H9 (cell line): Measurements from ENCODE around the gene DACT2. TPM values are rescaled to one million over a fixed set of nuclear protein-coding genes. Genes with fewer than 3 reads are reported as not detected.

Experiments used
- DNase-seq: peaks from one replicate; pipeline ENCODE4 v3.0.0-alpha.2; 2017
- H2AFZ ChIP-seq: one replicate; pipeline ENCODE4 v1.6.1; 2013; ENCODE audit warnings: mild to moderate bottlenecking, low read length, control low read depth, moderate library complexity
- H2AK5ac ChIP-seq: 2 replicates; pipeline ENCODE4 v1.6.1; 2013; ENCODE audit warnings: low read length, control low read depth, mixed read lengths; ENCODE audit not compliant: insufficient read length
- H2BK120ac ChIP-seq: one replicate; pipeline ENCODE4 v1.6.1; 2013; ENCODE audit warnings: low read depth, mild to moderate bottlenecking, low read length, control low read depth, inconsistent platforms; ENCODE audit not compliant: poor library complexity, severe bottlenecking
- H2BK12ac ChIP-seq: 2 replicates; pipeline ENCODE4 v1.6.1; 2013; ENCODE audit warnings: low read length, control low read depth, mixed read lengths, low read depth; ENCODE audit not compliant: insufficient read length
- H2BK15ac ChIP-seq: 2 replicates; pipeline ENCODE4 v1.6.1; 2013; ENCODE audit warnings: low read depth, low read length, control low read depth
- H2BK20ac ChIP-seq: one replicate; pipeline ENCODE4 v1.6.1; 2013; ENCODE audit warnings: low read depth, mild to moderate bottlenecking, low read length, control low read depth, inconsistent platforms; ENCODE audit not compliant: poor library complexity, severe bottlenecking
- H2BK5ac ChIP-seq: 2 replicates; pipeline ENCODE4 v1.6.1; 2013; ENCODE audit warnings: low read length, control low read depth, mixed read lengths; ENCODE audit not compliant: insufficient read length
- H3K14ac ChIP-seq: 2 replicates; pipeline ENCODE4 v1.6.1; 2013; ENCODE audit warnings: low read length, control low read depth; ENCODE audit not compliant: insufficient read depth
- H3K18ac ChIP-seq: 2 replicates; pipeline ENCODE4 v1.6.1; 2013; ENCODE audit warnings: low read depth, mild to moderate bottlenecking, mixed read lengths, low read length, control low read depth; ENCODE audit not compliant: insufficient read length
- H3K23ac ChIP-seq: 2 replicates; pipeline ENCODE4 v1.6.1; 2013; ENCODE audit warnings: low read length, control low read depth, mixed read lengths, low read depth; ENCODE audit not compliant: insufficient read length
- H3K23me2 ChIP-seq: 2 replicates; pipeline ENCODE4 v1.6.1; 2013; ENCODE audit warnings: low read depth, mild to moderate bottlenecking, mixed read lengths, low read length, control low read depth; ENCODE audit not compliant: insufficient read length, poor library complexity, severe bottlenecking
- H3K27ac ChIP-seq: 2 replicates; pipeline ENCODE4 v1.5.1; 2013; ENCODE audit warnings: low read length, control low read depth, mixed read lengths, low read depth; ENCODE audit not compliant: insufficient read length
- H3K27me3 ChIP-seq: 2 replicates; pipeline ENCODE4 v1.6.1; 2013; ENCODE audit warnings: low read length, control low read depth, inconsistent platforms; ENCODE audit not compliant: insufficient read depth
- H3K4ac ChIP-seq: 2 replicates; pipeline ENCODE4 v1.6.1; 2013; ENCODE audit warnings: low read depth, mild to moderate bottlenecking, control low read depth, inconsistent platforms, low read length, moderate library complexity
- H3K4me1 ChIP-seq: 2 replicates; pipeline ENCODE4 v1.6.1; 2013; ENCODE audit warnings: low read length, control low read depth, inconsistent platforms; ENCODE audit not compliant: insufficient read depth
- H3K4me2 ChIP-seq: 2 replicates; pipeline ENCODE4 v1.6.1; 2013; ENCODE audit warnings: low read length, control low read depth, mixed read lengths; ENCODE audit not compliant: insufficient read length, insufficient read depth
- H3K56ac ChIP-seq: 2 replicates; pipeline ENCODE4 v1.6.1; 2013; ENCODE audit warnings: low read depth, mild to moderate bottlenecking, mixed read lengths, low read length, control low read depth; ENCODE audit not compliant: insufficient read length
- H3K79me1 ChIP-seq: 2 replicates; pipeline ENCODE4 v1.6.1; 2013; ENCODE audit warnings: low read depth, mild to moderate bottlenecking, moderate library complexity, low read length, control low read depth, inconsistent platforms; ENCODE audit not compliant: insufficient read depth, poor library complexity, severe bottlenecking
- H3K79me2 ChIP-seq: 2 replicates; pipeline ENCODE4 v1.6.1; 2013; ENCODE audit warnings: low read length, control low read depth, inconsistent platforms; ENCODE audit not compliant: insufficient read depth
- H3K9ac ChIP-seq: 2 replicates; pipeline ENCODE4 v1.6.1; 2013; ENCODE audit warnings: low read length, control low read depth, mixed read lengths; ENCODE audit not compliant: insufficient read length; ENCODE audit errors: extremely low read depth
- H3K9me3 ChIP-seq: one replicate; pipeline ENCODE4 v1.6.1; 2013; ENCODE audit warnings: low read depth, low read length, inconsistent platforms; ENCODE audit not compliant: control insufficient read depth
- H3T11ph ChIP-seq: one replicate; pipeline ENCODE4 v1.6.1; 2013; ENCODE audit warnings: mild to moderate bottlenecking, low read length, control low read depth, inconsistent platforms
- H4K20me1 ChIP-seq: one replicate; pipeline ENCODE4 v1.6.1; 2013; ENCODE audit not compliant: control insufficient read depth, insufficient read length, insufficient read depth
- H4K5ac ChIP-seq: 2 replicates; pipeline ENCODE4 v1.6.1; 2013; ENCODE audit warnings: low read depth, mild to moderate bottlenecking, mixed read lengths, low read length, control low read depth; ENCODE audit not compliant: insufficient read length
- H4K8ac ChIP-seq: replicated peaks from 2 replicates; pipeline ENCODE4 v1.6.1; 2013; ENCODE audit warnings: low read length, control low read depth, mixed read lengths, low read depth; ENCODE audit not compliant: insufficient read length
- H4K91ac ChIP-seq: 2 replicates; pipeline ENCODE4 v1.6.1; 2013; ENCODE audit warnings: low read depth, mild to moderate bottlenecking, moderate library complexity, mixed read lengths, low read length, control low read depth; ENCODE audit not compliant: insufficient read length
- H3K27ac Mint-ChIP-seq, 3 experiments: 2 replicates in 2 of 3; 3 replicates in 1 of 3; pipeline ENCODE4 v1.8.0; 2020 to 2021; ENCODE audit warnings: mixed read lengths in 3 of 3, mild to moderate bottlenecking in 1 of 3, moderate library complexity in 1 of 3
- H3K27me3 Mint-ChIP-seq: 2 replicates; pipeline ENCODE4 v1.8.0; 2021; ENCODE audit warnings: low read depth, mild to moderate bottlenecking, moderate library complexity, mixed read lengths
- H3K36me3 Mint-ChIP-seq, 3 experiments: 2 replicates in 2 of 3; 3 replicates in 1 of 3; pipeline ENCODE4 v1.8.0; 2020 to 2021; ENCODE audit warnings: low read depth in 3 of 3, mixed read lengths in 3 of 3; ENCODE audit not compliant: insufficient read depth in 1 of 3
- H3K4me1 Mint-ChIP-seq, 2 experiments: 2 replicates each; pipeline ENCODE4 v1.8.0; 2020; ENCODE audit warnings: mixed read lengths in 2 of 2
- H3K4me3 Mint-ChIP-seq, 2 experiments: 2 replicates in 1 of 2; 3 replicates in 1 of 2; pipeline ENCODE4 v1.8.0; 2020 to 2021; ENCODE audit warnings: mild to moderate bottlenecking in 2 of 2, mixed read lengths in 2 of 2, moderate library complexity in 1 of 2
- H3K9me3 Mint-ChIP-seq, 2 experiments: 2 replicates in 1 of 2; 3 replicates in 1 of 2; pipeline ENCODE4 v1.8.0; 2020; ENCODE audit warnings: mild to moderate bottlenecking in 2 of 2, mixed read lengths in 2 of 2, moderate library complexity in 1 of 2
- WGBS: extraction: QIAGEN DNeasy Blood & Tissue Kit; methylation state at CpG from one replicate; pipeline ENCODE4 v1.1.7; 2013; ENCODE audit warnings: missing lambda C conversion rate, low lambda C conversion rate, mixed read lengths; ENCODE audit not compliant: insufficient read length; ENCODE audit errors: extremely low coverage; 5-methylcytosine and 5-hydroxymethylcytosine counted together
- total RNA-seq: library from RNA; stranded (reverse); gene quantifications from 2 replicates; pipeline ENCODE4 v1.2.1, GENCODE V29; 2021
- TF ChIP-seq, protein P1 (sequence below): fragments of 200-600 bp; sonication (generic); conservative IDR thresholded peaks from 3 replicates; pipeline ENCODE4 v1.8.0; 2021; ENCODE audit warnings: antibody characterized with exemption, mild to moderate bottlenecking

The DACT2 gene
- total RNA-seq, 1 experiment from 2014 or later: 1.8 TPM

DNA sequence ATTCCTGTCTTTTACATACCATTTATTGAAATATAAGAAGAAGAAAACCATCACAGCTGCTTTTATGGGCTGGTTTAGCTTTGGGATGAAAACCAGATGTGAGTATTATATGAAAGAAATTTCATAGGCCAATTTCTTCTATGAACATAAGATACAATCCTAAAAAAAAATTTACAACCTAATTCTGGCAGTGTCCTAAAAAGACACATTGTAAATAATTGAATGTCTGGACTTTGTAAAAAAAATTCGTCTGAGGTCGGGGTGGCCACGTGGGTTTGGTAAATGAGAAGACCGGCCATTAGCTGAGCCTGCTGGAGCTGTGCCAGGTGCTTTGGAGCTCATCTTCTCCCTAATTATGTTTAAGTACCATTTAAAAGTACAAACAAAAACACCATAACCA is 26.8 kb downstream of the DACT2 start:
- Histone ChIP-seq H3K56ac (no peak overlapping the region), H3K14ac (no peak overlapping the region), H3K27me3 (no peaks in the 10 kb centered on the region), H2BK120ac (no peak overlapping the region), H3K4me1 (no peaks in the 10 kb centered on the region), H3K9me3 (no peaks in the 10 kb centered on the region), H2AK5ac (no peak overlapping the region), H3K4me2 (no peak overlapping the region), H4K5ac (no peak overlapping the region), H4K20me1 (peaks cover 2% of the 10 kb centered on the region), H3K9ac (no peak overlapping the region), H2BK20ac (no peak overlapping the region), H3K23me2 (no peaks in the 10 kb centered on the region), H3K79me2 (no peaks in the 10 kb centered on the region), H4K8ac (no peak overlapping the region), H2BK12ac (no peak overlapping the region), H3T11ph (no peak overlapping the region), H3K18ac (no peak overlapping the region), H2BK15ac (no peak overlapping the region), H3K23ac (no peak overlapping the region), H3K27ac (no peak overlapping the region), H2AFZ (no peak overlapping the region), H3K4ac (no peak overlapping the region), H3K79me1 (no peaks in the 10 kb centered on the region), H2BK5ac (no peak overlapping the region), H4K91ac (no peak overlapping the region)
- Mint-ChIP-seq H3K4me3 (no peak overlapping the region), H3K9me3 (peaks cover 3 to 5% of the 10 kb centered on the region in 2 experiments; a peak in 2 of 5 replicates), H3K27ac (no peak overlapping the region), H3K4me1 (no peaks in the 10 kb centered on the region), H3K27me3 (peaks cover 44% of the 10 kb centered on the region), H3K36me3 (peaks cover 0 to 5% (median 0%) of the 10 kb centered on the region in 3 experiments; a peak in 1 of 7 replicates)
- no CpG with 5 or more reads among the region's 4 CpGs for WGBS
- DNase-seq: no peak
- TF ChIP-seq, protein P1, sequence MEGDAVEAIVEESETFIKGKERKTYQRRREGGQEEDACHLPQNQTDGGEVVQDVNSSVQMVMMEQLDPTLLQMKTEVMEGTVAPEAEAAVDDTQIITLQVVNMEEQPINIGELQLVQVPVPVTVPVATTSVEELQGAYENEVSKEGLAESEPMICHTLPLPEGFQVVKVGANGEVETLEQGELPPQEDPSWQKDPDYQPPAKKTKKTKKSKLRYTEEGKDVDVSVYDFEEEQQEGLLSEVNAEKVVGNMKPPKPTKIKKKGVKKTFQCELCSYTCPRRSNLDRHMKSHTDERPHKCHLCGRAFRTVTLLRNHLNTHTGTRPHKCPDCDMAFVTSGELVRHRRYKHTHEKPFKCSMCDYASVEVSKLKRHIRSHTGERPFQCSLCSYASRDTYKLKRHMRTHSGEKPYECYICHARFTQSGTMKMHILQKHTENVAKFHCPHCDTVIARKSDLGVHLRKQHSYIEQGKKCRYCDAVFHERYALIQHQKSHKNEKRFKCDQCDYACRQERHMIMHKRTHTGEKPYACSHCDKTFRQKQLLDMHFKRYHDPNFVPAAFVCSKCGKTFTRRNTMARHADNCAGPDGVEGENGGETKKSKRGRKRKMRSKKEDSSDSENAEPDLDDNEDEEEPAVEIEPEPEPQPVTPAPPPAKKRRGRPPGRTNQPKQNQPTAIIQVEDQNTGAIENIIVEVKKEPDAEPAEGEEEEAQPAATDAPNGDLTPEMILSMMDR: no peak
